Neural cell (in vitro differentiated cells): ENCODE measurements around the gene FAM20C.

Experiments used
- CTCF ChIP-seq: fragments of 450-650 bp; IDR thresholded peaks from 2 replicates; pipeline ENCODE4 v1.5.1; 2014; ENCODE audit warnings: antibody characterized with exemption, mild to moderate bottlenecking, moderate library complexity; ENCODE audit not compliant: poor library complexity, severe bottlenecking
- EP300 ChIP-seq: fragments of 450-650 bp; conservative IDR thresholded peaks from 2 replicates; pipeline ENCODE4 v1.6.1; 2014; ENCODE audit warnings: antibody characterized with exemption, mild to moderate bottlenecking, moderate library complexity; ENCODE audit not compliant: poor library complexity, severe bottlenecking
- EZH2 ChIP-seq: fragments of 200-600, 300-800 bp; shearing (Covaris generic), sonication (generic); IDR thresholded peaks from 2 replicates; pipeline ENCODE4 v1.6.1; 2014; ENCODE audit warnings: antibody characterized with exemption, low read length, borderline replicate concordance, mild to moderate bottlenecking; ENCODE audit not compliant: insufficient read depth, poor library complexity, severe bottlenecking
- MXI1 ChIP-seq: fragments of 450-650 bp; conservative IDR thresholded peaks from 2 replicates; pipeline ENCODE4 v1.6.1; 2014; ENCODE audit warnings: antibody characterized with exemption, mild to moderate bottlenecking; ENCODE audit not compliant: poor library complexity, severe bottlenecking
- POLR2AphosphoS5 ChIP-seq: IDR thresholded peaks from 2 replicates; pipeline ENCODE4 v1.6.1; 2012
- RAD21 ChIP-seq: fragments of 450-650 bp; conservative IDR thresholded peaks from 2 replicates; pipeline ENCODE4 v1.6.1; 2014; ENCODE audit warnings: antibody characterized with exemption, mild to moderate bottlenecking, moderate library complexity
- TAF1 ChIP-seq: IDR thresholded peaks from 2 replicates; pipeline ENCODE4 v1.6.1; 2012; ENCODE audit warnings: low read depth

- TF ChIP-seq CTCF: no peak
- no peak for TF ChIP-seq MXI1
- TF ChIP-seq EZH2: no peak
- no peak for TF ChIP-seq RAD21
- no peak for TF ChIP-seq TAF1
- TF ChIP-seq POLR2AphosphoS5: no peak
- no peak for TF ChIP-seq EP300
Observed at GRCh38 chr7:274266-274665, 81.9 kb downstream of the FAM20C start.
